Stimulated activated CD4-positive, alpha-beta T cell treated with anti-CD3 and anti-CD28 coated beads, TNF-alpha, amount 100 ng/mL, for 4 hours (primary cell): ENCODE results near the gene NYAP2.

ENCODE experiments used
- DNase-seq, 3 experiments: peaks; one replicate each; pipeline ENCODE4 v3.0.0-alpha.2; 2020; ENCODE audit warnings: low read depth in 3 of 3

The NYAP2 gene

GRCh38 chr2:225399504-225399903 lies at the start of gene NYAP2:
TSS of gene NYAP2 (plus strand) at chr2:225399710. CDS start at chr2:225408881, 9,171 bp downstream.
- DNase-seq = no peak

GRCh38 chr2:225353579-225354085 lies 45.9 kb upstream of the NYAP2 start:
- DNase-seq = no peak

GRCh38 chr2:225354281-225354774 lies 45.2 kb upstream of the NYAP2 start:
- DNase-seq = no peak

- no peak for DNase-seq
Observed at GRCh38 chr2:225355788-225356187, 43.7 kb upstream of the NYAP2 start.

- DNase-seq = no peak
Observed at GRCh38 chr2:225366731-225367130, 32.8 kb upstream of the NYAP2 start.

GRCh38 chr2:225367482-225367881 lies 32.0 kb upstream of the NYAP2 start:
- no peak for DNase-seq

GRCh38 chr2:225378984-225379383 lies 20.5 kb upstream of the NYAP2 start:
- DNase-seq = no peak

- no peak for DNase-seq
Observed at GRCh38 chr2:225379856-225380255, 19.7 kb upstream of the NYAP2 start.

GRCh38 chr2:225381609-225382008 lies 17.9 kb upstream of the NYAP2 start:
- DNase-seq = no peak

GRCh38 chr2:225398372-225398771 lies 1.1 kb upstream of the NYAP2 start:
- DNase-seq = no peak

- DNase-seq = no peak
Observed at GRCh38 chr2:225400060-225400511, 576 bp downstream of the NYAP2 start.

GRCh38 chr2:225400546-225401400 lies 1.3 kb downstream of the NYAP2 start:
- no peak for DNase-seq

GRCh38 chr2:225402210-225402776 lies 2.8 kb downstream of the NYAP2 start:
- DNase-seq = no peak

GRCh38 chr2:225411452-225411851 lies 11.9 kb downstream of the NYAP2 start:
- DNase-seq = no peak

GRCh38 chr2:225413786-225414185 lies 14.3 kb downstream of the NYAP2 start:
- no peak for DNase-seq

- no peak for DNase-seq
Observed at GRCh38 chr2:225414902-225415301, 15.4 kb downstream of the NYAP2 start.

- no peak for DNase-seq
Observed at GRCh38 chr2:225415341-225415740, 15.8 kb downstream of the NYAP2 start.

- no peak for DNase-seq
Observed at GRCh38 chr2:225415792-225416191, 16.3 kb downstream of the NYAP2 start.

GRCh38 chr2:225416616-225417367 lies 17.3 kb downstream of the NYAP2 start:
- no peak for DNase-seq

GRCh38 chr2:225419033-225419432 lies 19.5 kb downstream of the NYAP2 start:
- DNase-seq = no peak

GRCh38 chr2:225422145-225422544 lies 22.6 kb downstream of the NYAP2 start:
- DNase-seq = no peak

- DNase-seq = no peak
Observed at GRCh38 chr2:225425284-225425683, 25.8 kb downstream of the NYAP2 start.
